Loucy (cell line): ENCODE measurements around the gene EN2.

Experiments used
- H2AFZ ChIP-seq: fragments of 200-600 bp; sonication (generic); 2 replicates; pipeline ENCODE4 v1.6.0; 2016; ENCODE audit warnings: antibody characterized with exemption, mild to moderate bottlenecking, low read length, moderate library complexity
- H3F3A ChIP-seq: fragments of 200-600 bp; 2 replicates; pipeline ENCODE4 v1.6.0; 2016; ENCODE audit warnings: antibody characterized with exemption, low read depth, mild to moderate bottlenecking
- H3K27me3 ChIP-seq: fragments of 200-600 bp; sonication (generic); 2 replicates; pipeline ENCODE4 v1.6.1; 2014; ENCODE audit warnings: low read length, mild to moderate bottlenecking; ENCODE audit not compliant: insufficient read depth, poor library complexity, severe bottlenecking
- H3K36me3 ChIP-seq: fragments of 200-600 bp; sonication (generic); 2 replicates; pipeline ENCODE4 v1.6.1; 2016; ENCODE audit warnings: low read length; ENCODE audit not compliant: insufficient read depth
- H3K4me1 ChIP-seq: fragments of 200-600 bp; sonication (generic); 2 replicates; pipeline ENCODE4 v1.5.1; 2014; ENCODE audit warnings: low read length, mild to moderate bottlenecking; ENCODE audit not compliant: insufficient read depth, poor library complexity, severe bottlenecking
- H3K4me2 ChIP-seq: fragments of 200-600 bp; sonication (generic); 2 replicates; pipeline ENCODE4 v1.6.0; 2014; ENCODE audit warnings: antibody characterized with exemption, low read length, low read depth, mild to moderate bottlenecking; ENCODE audit not compliant: poor library complexity, severe bottlenecking
- H3K4me3 ChIP-seq: fragments of 200-600 bp; sonication (generic); 2 replicates; pipeline ENCODE4 v1.5.1; 2014; ENCODE audit warnings: low read length, mild to moderate bottlenecking, mixed read lengths; ENCODE audit not compliant: poor library complexity, severe bottlenecking
- H3K79me2 ChIP-seq: fragments of 200-600 bp; sonication (generic); 2 replicates; pipeline ENCODE4 v1.6.1; 2014; ENCODE audit warnings: low read length; ENCODE audit not compliant: insufficient read depth
- H3K9ac ChIP-seq: fragments of 200-600 bp; sonication (generic); 2 replicates; pipeline ENCODE4 v1.6.0; 2014; ENCODE audit warnings: mild to moderate bottlenecking, low read depth, low read length, moderate library complexity; ENCODE audit not compliant: poor library complexity, severe bottlenecking
- H3K9me2 ChIP-seq: fragments of 200-600 bp; sonication (generic); replicated peaks from 2 replicates; pipeline ENCODE4 v1.6.1; 2016; ENCODE audit warnings: low read depth, low read length, mixed read lengths
- H3K9me3 ChIP-seq: fragments of 200-600 bp; sonication (generic); 2 replicates; pipeline ENCODE4 v1.6.1; 2014; ENCODE audit warnings: mild to moderate bottlenecking, antibody characterized with exemption, low read length, low read depth; ENCODE audit not compliant: insufficient read depth
- H4K20me1 ChIP-seq: fragments of 200-600 bp; sonication (generic); 2 replicates; pipeline ENCODE4 v1.6.0; 2014; ENCODE audit warnings: antibody characterized with exemption, low read length, mild to moderate bottlenecking; ENCODE audit not compliant: insufficient read depth, poor library complexity, severe bottlenecking
- EZH2phosphoT487 ChIP-seq: fragments of 200-600 bp; IDR thresholded peaks from 2 replicates; pipeline ENCODE4 v1.6.1; 2018; ENCODE audit warnings: antibody characterized with exemption, mild to moderate bottlenecking, moderate library complexity, borderline replicate concordance
- TF ChIP-seq, protein P1 (sequence below): fragments of 200-600 bp; sonication (generic); conservative IDR thresholded peaks from 2 replicates; pipeline ENCODE4 v1.5.1; 2014; ENCODE audit warnings: mild to moderate bottlenecking, antibody characterized with exemption, low read length

Gene EN2

DNA sequence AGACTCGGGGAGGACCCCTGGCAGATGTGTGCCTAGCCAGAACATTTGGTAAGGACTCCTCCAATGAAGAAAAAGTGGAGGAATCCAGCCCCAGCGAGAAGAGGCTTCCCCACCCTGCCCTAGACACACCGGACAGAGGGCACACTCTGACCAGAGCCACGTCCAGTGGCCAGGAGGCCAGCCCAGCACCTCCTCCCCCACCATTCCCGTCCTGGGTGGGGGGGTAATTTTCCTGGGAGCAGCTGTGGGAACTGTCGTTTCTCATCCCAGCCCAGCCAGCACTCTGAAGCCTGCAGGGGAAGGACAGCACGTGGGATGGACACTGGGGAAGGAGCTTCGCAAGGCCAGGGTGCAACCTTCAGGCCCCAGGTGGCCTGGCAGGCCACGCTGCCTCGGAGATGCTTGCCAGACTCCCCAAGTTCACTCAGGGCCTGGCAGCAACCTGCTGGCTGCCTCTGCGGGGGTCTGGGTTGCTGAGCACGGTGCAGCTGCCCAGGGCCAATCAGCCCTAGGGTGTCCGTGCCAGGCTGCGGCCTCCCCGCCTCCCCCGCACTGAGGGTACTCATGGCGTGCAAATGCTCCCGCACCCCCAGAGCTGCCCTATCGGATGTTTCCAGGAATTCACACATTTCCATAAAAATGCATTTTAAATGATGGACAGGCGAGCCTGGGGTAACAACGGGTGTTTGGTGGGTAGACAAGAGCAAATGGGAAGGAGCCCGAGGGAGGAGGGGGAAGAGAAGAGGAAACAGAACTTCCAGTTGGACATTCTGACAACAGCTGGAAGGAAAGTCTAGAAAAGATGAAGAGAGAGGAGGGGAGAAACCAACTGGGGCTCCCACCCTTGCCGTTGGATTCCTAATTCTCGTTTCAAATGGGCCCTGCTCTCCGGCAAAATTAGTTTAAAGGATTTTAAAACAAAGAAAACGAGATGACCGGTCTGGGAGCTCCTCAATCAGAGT, 1.9 kb upstream of the EN2 start:
- TF ChIP-seq, protein P1, sequence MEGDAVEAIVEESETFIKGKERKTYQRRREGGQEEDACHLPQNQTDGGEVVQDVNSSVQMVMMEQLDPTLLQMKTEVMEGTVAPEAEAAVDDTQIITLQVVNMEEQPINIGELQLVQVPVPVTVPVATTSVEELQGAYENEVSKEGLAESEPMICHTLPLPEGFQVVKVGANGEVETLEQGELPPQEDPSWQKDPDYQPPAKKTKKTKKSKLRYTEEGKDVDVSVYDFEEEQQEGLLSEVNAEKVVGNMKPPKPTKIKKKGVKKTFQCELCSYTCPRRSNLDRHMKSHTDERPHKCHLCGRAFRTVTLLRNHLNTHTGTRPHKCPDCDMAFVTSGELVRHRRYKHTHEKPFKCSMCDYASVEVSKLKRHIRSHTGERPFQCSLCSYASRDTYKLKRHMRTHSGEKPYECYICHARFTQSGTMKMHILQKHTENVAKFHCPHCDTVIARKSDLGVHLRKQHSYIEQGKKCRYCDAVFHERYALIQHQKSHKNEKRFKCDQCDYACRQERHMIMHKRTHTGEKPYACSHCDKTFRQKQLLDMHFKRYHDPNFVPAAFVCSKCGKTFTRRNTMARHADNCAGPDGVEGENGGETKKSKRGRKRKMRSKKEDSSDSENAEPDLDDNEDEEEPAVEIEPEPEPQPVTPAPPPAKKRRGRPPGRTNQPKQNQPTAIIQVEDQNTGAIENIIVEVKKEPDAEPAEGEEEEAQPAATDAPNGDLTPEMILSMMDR, result no peak
- no peak for TF ChIP-seq EZH2phosphoT487
- Histone ChIP-seq H3K4me1 (no peaks in the 10 kb centered on the region), H3K4me2 (no peak overlapping the region), H4K20me1 (no peaks in the 10 kb centered on the region), H3K9me2 (no peaks in the 10 kb centered on the region), H2AFZ (no peak overlapping the region), H3K9ac (no peak overlapping the region), H3K79me2 (no peaks in the 10 kb centered on the region), H3K4me3 (no peak overlapping the region), H3F3A (no peaks in the 10 kb centered on the region), H3K36me3 (no peaks in the 10 kb centered on the region), H3K27me3 (peaks cover 5% of the 10 kb centered on the region), H3K9me3 (no peaks in the 10 kb centered on the region)

DNA sequence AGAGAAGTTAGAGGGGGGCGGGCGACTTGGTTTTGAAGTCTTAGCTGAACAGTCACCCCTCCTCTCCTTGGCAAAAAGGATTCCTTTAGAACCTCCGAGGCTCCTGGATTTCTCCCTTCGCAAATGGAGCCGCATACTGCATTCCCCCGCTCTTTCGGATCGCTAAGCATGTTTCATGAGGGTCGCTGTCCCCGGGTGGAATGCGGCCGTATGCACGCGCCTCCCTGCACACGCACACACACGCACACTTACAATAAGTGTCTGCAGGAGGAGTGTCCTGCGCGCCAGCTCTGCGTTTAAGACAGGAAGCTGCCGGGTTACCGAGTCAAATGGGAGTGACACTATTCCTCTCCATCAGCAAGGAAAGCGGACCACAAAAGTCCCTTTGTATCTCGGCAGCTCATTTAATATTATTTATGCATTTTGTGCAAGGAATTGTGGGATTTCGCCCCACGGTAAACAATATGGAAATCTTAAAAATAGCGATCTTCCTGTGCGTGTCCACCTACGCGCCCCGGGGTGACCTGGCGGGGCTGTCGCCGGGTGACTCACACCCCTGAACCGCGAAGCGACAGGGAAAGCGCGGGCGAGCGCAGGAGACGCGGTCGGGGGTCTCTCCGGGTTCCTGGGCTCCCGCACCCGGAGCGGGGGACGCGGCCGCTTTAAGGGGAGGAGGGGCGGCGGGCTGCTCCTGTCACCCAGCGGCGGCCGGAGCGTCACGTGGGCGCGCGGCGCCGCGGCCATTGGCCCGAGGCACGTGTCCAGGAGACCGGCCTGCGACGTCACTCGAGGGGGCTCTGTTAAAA, 988 bp upstream of the EN2 start:
- Histone ChIP-seq H3K4me2 (no peak overlapping the region), H4K20me1 (no peaks in the 10 kb centered on the region), H3K79me2 (no peaks in the 10 kb centered on the region), H3K4me3 (no peak overlapping the region), H3K9ac (no peak overlapping the region), H3K9me2 (no peaks in the 10 kb centered on the region), H3K27me3 (peaks cover 5% of the 10 kb centered on the region), H2AFZ (no peak overlapping the region), H3K9me3 (no peaks in the 10 kb centered on the region), H3K4me1 (no peaks in the 10 kb centered on the region), H3F3A (no peaks in the 10 kb centered on the region), H3K36me3 (no peaks in the 10 kb centered on the region)
- TF ChIP-seq EZH2phosphoT487, result no peak
- TF ChIP-seq, protein P1, result no peak

DNA sequence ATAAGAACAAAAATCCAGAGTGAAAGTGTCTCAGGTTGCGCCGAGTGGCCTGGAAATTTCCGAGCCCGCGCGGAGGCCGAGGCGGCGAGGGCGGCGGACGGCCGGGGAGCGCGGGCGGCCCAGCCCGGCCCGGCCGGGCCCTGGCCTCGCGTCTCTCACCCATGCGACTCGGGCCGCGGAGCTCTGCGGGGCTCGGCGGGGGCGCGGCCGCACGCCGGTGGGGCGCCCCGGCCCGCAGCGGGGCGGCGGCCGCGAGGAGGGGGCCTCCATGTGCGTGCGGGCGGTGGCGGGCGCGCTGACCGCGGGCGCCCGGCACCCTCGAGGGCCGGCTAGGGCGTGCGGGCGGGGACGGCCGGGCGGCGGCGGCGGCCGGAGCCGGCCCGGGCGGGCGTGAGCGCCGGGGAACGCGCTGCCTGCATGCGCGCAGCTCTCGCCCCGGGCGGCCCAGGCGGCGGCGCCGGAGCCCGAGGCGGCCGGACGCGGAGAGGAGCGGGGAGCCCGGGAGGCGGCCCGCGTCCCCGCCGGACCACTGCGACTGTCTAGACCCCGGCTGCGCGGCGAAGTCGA, 302 bp upstream of the EN2 start:
- H3K9me3 ChIP-seq, result no peaks in the 10 kb centered on the region
- H3K9me2 ChIP-seq, result no peaks in the 10 kb centered on the region
- H4K20me1 ChIP-seq, result no peaks in the 10 kb centered on the region
- no peaks in the 10 kb centered on the region for H3K36me3 ChIP-seq
- H3K9ac ChIP-seq, result no peak overlapping the region
- H3K4me3 ChIP-seq, result no peak overlapping the region
- H3F3A ChIP-seq, result no peaks in the 10 kb centered on the region
- TF ChIP-seq EZH2phosphoT487, result no peak
- TF ChIP-seq, protein P1, result no peak
- H3K79me2 ChIP-seq, result no peaks in the 10 kb centered on the region
- H3K4me1 ChIP-seq, result no peaks in the 10 kb centered on the region
- H3K27me3 ChIP-seq, result peaks cover 1% of the 10 kb centered on the region
- H2AFZ ChIP-seq, result no peak overlapping the region
- H3K4me2 ChIP-seq, result no peak overlapping the region
